GM13977 (cell line): ENCODE measurements around the gene BLTP3B.

Experiments
- DNase-seq: peaks from one replicate; pipeline ENCODE4 v3.0.0; 2012; ENCODE audit warnings: low spot score
- CTCF ChIP-seq: IDR thresholded peaks from 2 replicates; pipeline ENCODE4 v1.5.1; 2012; ENCODE audit warnings: mild to moderate bottlenecking, control low read depth; ENCODE audit not compliant: insufficient read depth; ENCODE audit errors: extremely low read depth, missing control alignments
- in situ Hi-C: fragments of 300-500 bp; cut with MboI; formaldehyde crosslinking; loops from one replicate; pipeline ENCODE4 v1.12.0; 2022; ENCODE audit warnings: low sequenced_read_pairs, low pct_unique_long_range_greater_than_20kb, mixed read lengths, inconsistent platforms; ENCODE audit not compliant: unreplicated experiment

Gene BLTP3B

DNA sequence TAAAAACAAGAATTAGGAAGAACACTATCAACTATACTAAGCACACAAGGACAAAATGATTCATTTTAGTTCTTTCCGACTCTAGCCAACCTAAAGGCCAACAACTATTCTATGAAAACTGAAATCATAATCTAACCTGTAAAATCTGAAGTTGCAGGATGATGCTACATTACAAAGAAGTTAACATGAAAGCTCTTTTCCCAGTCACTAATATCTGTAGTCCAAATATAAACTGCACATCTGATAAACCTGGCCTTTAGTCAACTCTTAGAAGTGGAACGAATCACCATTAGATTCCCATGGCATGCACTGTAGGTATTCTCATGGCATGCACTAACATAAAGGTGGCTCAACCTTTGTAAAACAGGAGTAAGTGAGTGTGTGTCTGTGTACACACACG, 41.7 kb downstream of the BLTP3B start:
- TF ChIP-seq CTCF: no peak
- DNase-seq: no peak
- in situ Hi-C loops: no loop called here
